HG03064 (cell line): ENCODE results near the gene GPC5.
"Not testable (repeated sequence)": the region's sequence is repeated elsewhere in the genome, so short reads cannot be mapped to it uniquely, and the experiment has no call there.

Experiments
- ATAC-seq: cut with Tn5 transposase; IDR thresholded peaks from one replicate; pipeline ENCODE4 v1.9.1; 2021; ENCODE audit warnings: low read depth; ENCODE audit not compliant: unreplicated experiment

The GPC5 gene

GRCh38 chr13:92657565-92657964, 1259.1 kb downstream of the GPC5 start:
- no peak for ATAC-seq

GRCh38 chr13:92658293-92658692, 1259.9 kb downstream of the GPC5 start:
- ATAC-seq, result no peak

GRCh38 chr13:92661406-92661805, 1263.0 kb downstream of the GPC5 start:
- no peak for ATAC-seq

- no peak for ATAC-seq
Observed at GRCh38 chr13:92668157-92668556, 1269.7 kb downstream of the GPC5 start.

- ATAC-seq, result no peak
Observed at GRCh38 chr13:92670096-92670495, 1271.7 kb downstream of the GPC5 start.

GRCh38 chr13:92671821-92672220, 1273.4 kb downstream of the GPC5 start:
- ATAC-seq, result no peak

GRCh38 chr13:92676246-92676645, 1277.8 kb downstream of the GPC5 start:
- no peak for ATAC-seq

- no peak for ATAC-seq
Observed at GRCh38 chr13:92677571-92677970, 1279.2 kb downstream of the GPC5 start.

- ATAC-seq, result no peak
Observed at GRCh38 chr13:92679602-92680001, 1281.2 kb downstream of the GPC5 start.

GRCh38 chr13:92681239-92681638, 1282.8 kb downstream of the GPC5 start:
- ATAC-seq, result no peak

- ATAC-seq, result no peak
Observed at GRCh38 chr13:92682832-92683517, 1284.6 kb downstream of the GPC5 start.

- no peak for ATAC-seq
Observed at GRCh38 chr13:92694047-92694446, 1295.6 kb downstream of the GPC5 start.

- ATAC-seq, result not testable (repeated sequence)
Observed at GRCh38 chr13:92695827-92696226, 1297.4 kb downstream of the GPC5 start.

GRCh38 chr13:92716749-92717148, 1318.3 kb downstream of the GPC5 start:
- no peak for ATAC-seq

- no peak for ATAC-seq
Observed at GRCh38 chr13:92717857-92718256, 1319.4 kb downstream of the GPC5 start.

GRCh38 chr13:92719868-92720267, 1321.4 kb downstream of the GPC5 start:
- no peak for ATAC-seq

GRCh38 chr13:92721620-92722019, 1323.2 kb downstream of the GPC5 start:
- no peak for ATAC-seq

- no peak for ATAC-seq
Observed at GRCh38 chr13:92727118-92727517, 1328.7 kb downstream of the GPC5 start.

GRCh38 chr13:92734068-92734467, 1335.6 kb downstream of the GPC5 start:
- ATAC-seq, result no peak

GRCh38 chr13:92734545-92734944, 1336.1 kb downstream of the GPC5 start:
- ATAC-seq, result no peak

GRCh38 chr13:92735909-92736308, 1337.5 kb downstream of the GPC5 start:
- no peak for ATAC-seq

GRCh38 chr13:92739306-92739818, 1340.9 kb downstream of the GPC5 start:
- ATAC-seq, result no peak

GRCh38 chr13:92743992-92744391, 1345.6 kb downstream of the GPC5 start:
- ATAC-seq, result no peak
